Endothelial cell (in vitro differentiated cells): ENCODE data around the gene LEMD3. TPM values are rescaled to one million over a fixed set of nuclear protein-coding genes. Genes with fewer than 3 reads are reported as not detected.

Experiments used
- DNase-seq: peaks from one replicate; pipeline ENCODE4 v3.0.0; 2021; ENCODE audit warnings: low spot score
- H3K27ac Mint-ChIP-seq: one replicate; pipeline ENCODE4 v1.8.0; 2021; ENCODE audit warnings: mixed read lengths, inconsistent platforms; ENCODE audit not compliant: unreplicated experiment
- H3K27me3 Mint-ChIP-seq: one replicate; pipeline ENCODE4 v1.8.0; 2021; ENCODE audit warnings: mild to moderate bottlenecking, moderate library complexity, mixed read lengths, inconsistent platforms; ENCODE audit not compliant: unreplicated experiment
- H3K36me3 Mint-ChIP-seq: one replicate; pipeline ENCODE4 v1.8.0; 2021; ENCODE audit warnings: mild to moderate bottlenecking, low read depth, mixed read lengths, inconsistent platforms; ENCODE audit not compliant: unreplicated experiment
- H3K4me1 Mint-ChIP-seq: one replicate; pipeline ENCODE4 v1.8.0; 2021; ENCODE audit warnings: mild to moderate bottlenecking, mixed read lengths, inconsistent platforms; ENCODE audit not compliant: unreplicated experiment
- H3K4me3 Mint-ChIP-seq: one replicate; pipeline ENCODE4 v1.8.0; 2021; ENCODE audit warnings: mild to moderate bottlenecking, mixed read lengths, inconsistent platforms; ENCODE audit not compliant: unreplicated experiment
- H3K9me3 Mint-ChIP-seq: one replicate; pipeline ENCODE4 v1.8.0; 2021; ENCODE audit warnings: mixed read lengths, inconsistent platforms; ENCODE audit not compliant: unreplicated experiment
- total RNA-seq: library from RNA; stranded (reverse); fragmentation: NEBNext Ultra II Directional; extraction: Animal tissue kit (Norgen Biotek cat#: 25700); gene quantifications from one replicate; pipeline ENCODE4 v1.2.1, GENCODE V29; 2021; ENCODE audit not compliant: unreplicated experiment
- TF ChIP-seq, protein P1 (sequence below): fragments of 200-600 bp; sonication (generic); IDR thresholded peaks from one replicate; pipeline ENCODE4 v1.5.0; 2021; ENCODE audit warnings: antibody characterized with exemption; ENCODE audit not compliant: unreplicated experiment

The LEMD3 gene
- total RNA-seq, 1 donor from 2014 or later: 22.1 TPM

DNA sequence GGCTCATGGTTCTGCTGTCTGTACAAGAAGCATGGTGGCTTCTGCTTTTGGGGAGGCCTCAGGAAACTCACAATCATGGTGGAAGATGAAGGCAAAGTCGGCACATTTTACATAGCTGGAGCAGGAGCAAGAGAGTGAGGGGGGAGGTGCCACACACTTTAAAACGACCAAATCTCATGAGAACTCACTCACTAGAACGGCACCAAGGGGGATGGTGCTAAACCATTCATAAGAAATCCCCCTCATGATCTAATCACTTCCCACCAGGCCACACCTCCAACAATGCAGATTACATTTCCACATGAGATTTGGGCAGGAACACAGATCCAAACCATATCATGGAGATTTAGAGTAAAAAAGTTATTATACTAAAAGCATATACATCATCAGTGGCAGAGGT is 13.6 kb upstream of the LEMD3 start:
- no peak overlapping the region for H3K4me3 Mint-ChIP-seq
- TF ChIP-seq, protein P1, sequence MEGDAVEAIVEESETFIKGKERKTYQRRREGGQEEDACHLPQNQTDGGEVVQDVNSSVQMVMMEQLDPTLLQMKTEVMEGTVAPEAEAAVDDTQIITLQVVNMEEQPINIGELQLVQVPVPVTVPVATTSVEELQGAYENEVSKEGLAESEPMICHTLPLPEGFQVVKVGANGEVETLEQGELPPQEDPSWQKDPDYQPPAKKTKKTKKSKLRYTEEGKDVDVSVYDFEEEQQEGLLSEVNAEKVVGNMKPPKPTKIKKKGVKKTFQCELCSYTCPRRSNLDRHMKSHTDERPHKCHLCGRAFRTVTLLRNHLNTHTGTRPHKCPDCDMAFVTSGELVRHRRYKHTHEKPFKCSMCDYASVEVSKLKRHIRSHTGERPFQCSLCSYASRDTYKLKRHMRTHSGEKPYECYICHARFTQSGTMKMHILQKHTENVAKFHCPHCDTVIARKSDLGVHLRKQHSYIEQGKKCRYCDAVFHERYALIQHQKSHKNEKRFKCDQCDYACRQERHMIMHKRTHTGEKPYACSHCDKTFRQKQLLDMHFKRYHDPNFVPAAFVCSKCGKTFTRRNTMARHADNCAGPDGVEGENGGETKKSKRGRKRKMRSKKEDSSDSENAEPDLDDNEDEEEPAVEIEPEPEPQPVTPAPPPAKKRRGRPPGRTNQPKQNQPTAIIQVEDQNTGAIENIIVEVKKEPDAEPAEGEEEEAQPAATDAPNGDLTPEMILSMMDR: no peak
- H3K4me1 Mint-ChIP-seq: no peaks in the 10 kb centered on the region
- H3K27ac Mint-ChIP-seq: no peak overlapping the region
- H3K9me3 Mint-ChIP-seq: no peaks in the 10 kb centered on the region
- no peak for DNase-seq
- no peaks in the 10 kb centered on the region for H3K36me3 Mint-ChIP-seq
- H3K27me3 Mint-ChIP-seq: no peaks in the 10 kb centered on the region

DNA sequence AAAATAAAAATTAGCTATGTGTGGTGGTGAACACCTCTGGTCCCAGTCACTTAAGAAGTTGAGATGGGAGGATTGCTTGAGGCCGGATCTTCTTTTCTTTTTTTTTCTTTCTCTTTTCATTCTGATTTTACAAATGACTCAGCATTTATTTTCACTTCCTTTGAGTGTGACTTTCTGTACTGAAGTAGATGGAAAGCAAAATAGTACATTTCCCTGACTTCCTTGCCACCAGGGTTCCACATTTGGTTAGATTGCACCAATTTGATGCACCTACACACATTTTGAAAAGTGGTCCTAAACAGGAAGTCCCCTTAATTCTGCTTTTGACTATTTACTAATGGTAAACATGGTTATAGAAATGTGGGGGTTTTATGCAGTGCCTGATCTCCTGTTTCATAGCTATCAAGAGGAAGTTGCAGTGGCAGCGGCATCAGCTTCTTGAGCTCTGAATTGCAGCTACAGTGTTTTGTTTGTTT is 13.0 kb upstream of the LEMD3 start:
- H3K4me3 Mint-ChIP-seq: no peak overlapping the region
- no peak for DNase-seq
- no peak overlapping the region for H3K27ac Mint-ChIP-seq
- no peaks in the 10 kb centered on the region for H3K9me3 Mint-ChIP-seq
- no peaks in the 10 kb centered on the region for H3K36me3 Mint-ChIP-seq
- TF ChIP-seq, protein P1: no peak
- no peaks in the 10 kb centered on the region for H3K27me3 Mint-ChIP-seq
- H3K4me1 Mint-ChIP-seq: no peaks in the 10 kb centered on the region

DNA sequence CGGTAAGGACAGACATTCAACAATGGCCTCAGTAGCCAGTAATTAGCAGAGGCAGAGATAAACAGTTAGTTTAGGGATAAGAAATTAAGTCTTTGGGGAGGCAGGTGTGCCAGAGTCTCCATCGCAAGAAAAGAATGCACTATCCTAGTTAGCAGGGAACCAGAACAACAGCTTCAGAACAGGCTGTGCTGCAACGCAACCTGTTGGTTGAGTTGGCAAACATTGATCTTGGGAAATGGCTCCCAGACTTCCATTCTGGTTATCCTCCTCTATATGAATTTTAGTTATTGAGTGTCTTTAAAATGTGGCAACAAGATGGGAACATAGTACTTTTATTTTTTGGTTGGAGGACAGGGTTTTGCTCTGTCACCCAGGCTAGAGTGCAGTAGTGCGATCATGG is 12.3 kb upstream of the LEMD3 start:
- H3K9me3 Mint-ChIP-seq: no peaks in the 10 kb centered on the region
- no peaks in the 10 kb centered on the region for H3K27me3 Mint-ChIP-seq
- no peak overlapping the region for H3K4me3 Mint-ChIP-seq
- no peaks in the 10 kb centered on the region for H3K4me1 Mint-ChIP-seq
- H3K36me3 Mint-ChIP-seq: no peaks in the 10 kb centered on the region
- TF ChIP-seq, protein P1: no peak
- no peak for DNase-seq
- no peak overlapping the region for H3K27ac Mint-ChIP-seq

DNA sequence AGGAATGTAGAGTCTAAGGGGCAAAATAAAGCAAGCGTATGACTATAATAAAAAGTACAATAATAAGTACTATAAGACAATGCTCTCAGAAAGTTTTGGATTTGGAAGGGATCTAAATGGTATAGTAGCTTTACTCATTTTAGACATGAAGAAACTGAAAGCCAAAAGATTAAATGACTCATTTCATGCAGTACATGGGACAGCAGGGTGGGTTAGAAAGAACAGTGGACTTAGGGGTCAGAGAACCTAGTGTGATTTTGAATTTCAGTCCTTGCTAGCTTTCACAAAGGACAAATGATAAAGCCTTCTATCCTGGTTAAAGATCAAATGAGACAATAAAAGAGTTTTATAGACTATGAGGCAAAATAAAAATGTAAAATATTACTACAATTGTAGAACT is 6.8 kb upstream of the LEMD3 start:
- Mint-ChIP-seq H3K36me3 (no peaks in the 10 kb centered on the region), H3K4me1 (no peaks in the 10 kb centered on the region), H3K27me3 (peaks cover 3% of the 10 kb centered on the region), H3K4me3 (no peak overlapping the region), H3K27ac (no peak overlapping the region), H3K9me3 (no peaks in the 10 kb centered on the region)
- TF ChIP-seq, protein P1: no peak
- no peak for DNase-seq

DNA sequence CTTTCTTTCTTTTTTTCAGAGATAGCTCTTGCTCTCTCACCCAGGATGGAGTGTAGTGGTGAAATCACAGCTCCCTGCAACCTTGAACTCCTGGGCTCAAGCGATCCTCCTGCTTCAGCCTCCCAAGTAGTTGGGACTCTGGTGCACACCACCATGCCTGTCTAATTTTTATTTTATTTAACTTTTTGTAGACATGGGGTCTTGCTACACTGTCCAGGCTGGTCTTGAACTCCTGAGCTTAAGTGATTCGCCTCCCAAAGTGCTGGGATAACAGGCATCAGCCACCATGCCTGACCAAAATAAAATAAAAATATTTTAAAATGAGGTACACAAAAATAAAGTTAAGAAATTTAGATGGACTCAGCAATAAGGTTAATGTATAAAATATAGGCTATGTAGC is 5.1 kb upstream of the LEMD3 start:
- Mint-ChIP-seq H3K4me1 (peaks cover 4% of the 10 kb centered on the region), H3K27me3 (peaks cover 7% of the 10 kb centered on the region), H3K9me3 (no peaks in the 10 kb centered on the region), H3K4me3 (no peak overlapping the region), H3K27ac (no peak overlapping the region), H3K36me3 (no peaks in the 10 kb centered on the region)
- no peak for DNase-seq
- TF ChIP-seq, protein P1: no peak
